SK-N-SH treated with all-trans-retinoic acid at 6 μM for 48 hours (cell line): ENCODE measurements around the gene PHYH.
"Not testable (repeated sequence)": the region's sequence is repeated elsewhere in the genome, so short reads cannot be mapped to it uniquely, and the experiment has no call there.

Experiments used
- ATAC-seq: fragments of 200-7000 bp; cut with Tn5 transposase; 3 replicates; pipeline ENCODE4 v1.9.1; 2020; ENCODE audit warnings: mild to moderate bottlenecking, moderate library complexity
- ARNTL ChIP-seq: fragments of 450-650 bp; formaldehyde crosslinking; IDR thresholded peaks from 2 replicates; pipeline ENCODE4 v1.5.0; 2020; ENCODE audit warnings: low read depth, mild to moderate bottlenecking, moderate library complexity, borderline replicate concordance
- CSDC2 ChIP-seq: fragments of 250-450 bp; sonication (Bioruptor Pico); IDR thresholded peaks from 2 replicates; pipeline ENCODE4 v1.5.0; 2020; ENCODE audit warnings: mild to moderate bottlenecking, moderate library complexity
- ISL1 ChIP-seq: fragments of 250-450 bp; sonication (Bioruptor Pico); IDR thresholded peaks from 2 replicates; pipeline ENCODE4 v2.1.2; 2022; ENCODE audit warnings: mild to moderate bottlenecking, moderate library complexity
- OSR1 ChIP-seq: fragments of 250-450 bp; sonication (Bioruptor Pico); IDR thresholded peaks from 2 replicates; pipeline ENCODE4 v1.8.0; 2022; ENCODE audit warnings: moderate library complexity, mild to moderate bottlenecking, inconsistent platforms
- PPARA ChIP-seq: fragments of 250-450 bp; sonication (Bioruptor Pico); IDR thresholded peaks from 2 replicates; pipeline ENCODE4 v1.5.0; 2020; ENCODE audit warnings: mild to moderate bottlenecking, borderline replicate concordance
- SNAI2 ChIP-seq: fragments of 250-450 bp; sonication (Bioruptor Pico); IDR thresholded peaks from 2 replicates; pipeline ENCODE4 v1.5.0; 2020; ENCODE audit warnings: mild to moderate bottlenecking, moderate library complexity
- TCF4 ChIP-seq: fragments of 250-450 bp; sonication (Bioruptor Pico); IDR thresholded peaks from 2 replicates; pipeline ENCODE4 v1.8.0; 2021; ENCODE audit warnings: mild to moderate bottlenecking, moderate library complexity, borderline replicate concordance
- TOX ChIP-seq: fragments of 250-450 bp; sonication (Bioruptor Pico); IDR thresholded peaks from 2 replicates; pipeline ENCODE4 v1.8.0; 2021; ENCODE audit warnings: mild to moderate bottlenecking, moderate library complexity, borderline replicate concordance
- TSHZ2 ChIP-seq: fragments of 250-450 bp; sonication (Bioruptor Pico); IDR thresholded peaks from 2 replicates; pipeline ENCODE4 v1.5.0; 2020; ENCODE audit warnings: mild to moderate bottlenecking, moderate library complexity
- ZC3H10 ChIP-seq: fragments of 250-450 bp; sonication (Bioruptor Pico); IDR thresholded peaks from 2 replicates; pipeline ENCODE4 v1.5.1; 2021; ENCODE audit warnings: mild to moderate bottlenecking, moderate library complexity
- ZFP30 ChIP-seq: fragments of 450-650 bp; formaldehyde crosslinking; IDR thresholded peaks from 2 replicates; pipeline ENCODE4 v1.5.0; 2022; ENCODE audit warnings: mild to moderate bottlenecking, moderate library complexity
- ZNF565 ChIP-seq: fragments of 450-650 bp; formaldehyde crosslinking; conservative IDR thresholded peaks from 2 replicates; pipeline ENCODE4 v1.5.0; 2020; ENCODE audit warnings: low read depth, mild to moderate bottlenecking, moderate library complexity
- ZNF8 ChIP-seq: fragments of 450-650 bp; formaldehyde crosslinking; IDR thresholded peaks from 2 replicates; pipeline ENCODE4 v1.5.0; 2020; ENCODE audit warnings: mild to moderate bottlenecking, moderate library complexity
- TF ChIP-seq, protein P1 (sequence below): fragments of 250-450 bp; sonication (Bioruptor Pico); IDR thresholded peaks from 2 replicates; pipeline ENCODE4 v1.8.0; 2020; ENCODE audit warnings: mild to moderate bottlenecking, moderate library complexity, borderline replicate concordance
- TF ChIP-seq, protein P2 (sequence below): fragments of 250-450 bp; sonication (Bioruptor Pico); IDR thresholded peaks from 2 replicates; pipeline ENCODE4 v1.8.0; 2021; ENCODE audit warnings: low read depth, mild to moderate bottlenecking, moderate library complexity, borderline replicate concordance
- TF ChIP-seq, protein P3 (sequence below): fragments of 250-450 bp; sonication (Bioruptor Pico); IDR thresholded peaks from 2 replicates; pipeline ENCODE4 v1.5.1; 2021; ENCODE audit warnings: mild to moderate bottlenecking, moderate library complexity

Gene PHYH

GRCh38 chr10:13291821-13292773, 7.8 kb downstream of the PHYH start:
- TF ChIP-seq TCF4 (CRISPR knock-in tag) (no peak), CSDC2 (CRISPR knock-in tag) (no peak), TOX (CRISPR knock-in tag) (no peak), OSR1 (CRISPR knock-in tag) (no peak), PPARA (CRISPR knock-in tag) (no peak), ZNF565 (CRISPR knock-in tag) (no peak)
- ATAC-seq: no peak

- no peak for ATAC-seq
- TF ChIP-seq, protein P1, sequence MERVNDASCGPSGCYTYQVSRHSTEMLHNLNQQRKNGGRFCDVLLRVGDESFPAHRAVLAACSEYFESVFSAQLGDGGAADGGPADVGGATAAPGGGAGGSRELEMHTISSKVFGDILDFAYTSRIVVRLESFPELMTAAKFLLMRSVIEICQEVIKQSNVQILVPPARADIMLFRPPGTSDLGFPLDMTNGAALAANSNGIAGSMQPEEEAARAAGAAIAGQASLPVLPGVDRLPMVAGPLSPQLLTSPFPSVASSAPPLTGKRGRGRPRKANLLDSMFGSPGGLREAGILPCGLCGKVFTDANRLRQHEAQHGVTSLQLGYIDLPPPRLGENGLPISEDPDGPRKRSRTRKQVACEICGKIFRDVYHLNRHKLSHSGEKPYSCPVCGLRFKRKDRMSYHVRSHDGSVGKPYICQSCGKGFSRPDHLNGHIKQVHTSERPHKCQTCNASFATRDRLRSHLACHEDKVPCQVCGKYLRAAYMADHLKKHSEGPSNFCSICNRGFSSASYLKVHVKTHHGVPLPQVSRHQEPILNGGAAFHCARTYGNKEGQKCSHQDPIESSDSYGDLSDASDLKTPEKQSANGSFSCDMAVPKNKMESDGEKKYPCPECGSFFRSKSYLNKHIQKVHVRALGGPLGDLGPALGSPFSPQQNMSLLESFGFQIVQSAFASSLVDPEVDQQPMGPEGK: no peak
- TF ChIP-seq ISL1 (CRISPR knock-in tag) (no peak), ZNF565 (CRISPR knock-in tag) (no peak), CSDC2 (CRISPR knock-in tag) (no peak), OSR1 (CRISPR knock-in tag) (no peak), ARNTL (no peak), ZC3H10 (CRISPR knock-in tag) (no peak), TSHZ2 (no peak)
- TF ChIP-seq, protein P2, sequence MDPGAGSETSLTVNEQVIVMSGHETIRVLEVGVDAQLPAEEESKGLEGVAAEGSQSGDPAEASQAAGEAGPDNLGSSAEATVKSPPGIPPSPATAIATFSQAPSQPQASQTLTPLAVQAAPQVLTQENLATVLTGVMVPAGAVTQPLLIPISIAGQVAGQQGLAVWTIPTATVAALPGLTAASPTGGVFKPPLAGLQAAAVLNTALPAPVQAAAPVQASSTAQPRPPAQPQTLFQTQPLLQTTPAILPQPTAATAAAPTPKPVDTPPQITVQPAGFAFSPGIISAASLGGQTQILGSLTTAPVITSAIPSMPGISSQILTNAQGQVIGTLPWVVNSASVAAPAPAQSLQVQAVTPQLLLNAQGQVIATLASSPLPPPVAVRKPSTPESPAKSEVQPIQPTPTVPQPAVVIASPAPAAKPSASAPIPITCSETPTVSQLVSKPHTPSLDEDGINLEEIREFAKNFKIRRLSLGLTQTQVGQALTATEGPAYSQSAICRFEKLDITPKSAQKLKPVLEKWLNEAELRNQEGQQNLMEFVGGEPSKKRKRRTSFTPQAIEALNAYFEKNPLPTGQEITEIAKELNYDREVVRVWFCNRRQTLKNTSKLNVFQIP (CRISPR knock-in tag): no peak
These were observed 8.8 kb downstream of the PHYH start for GRCh38 chr10:13291061-13291460.

DNA sequence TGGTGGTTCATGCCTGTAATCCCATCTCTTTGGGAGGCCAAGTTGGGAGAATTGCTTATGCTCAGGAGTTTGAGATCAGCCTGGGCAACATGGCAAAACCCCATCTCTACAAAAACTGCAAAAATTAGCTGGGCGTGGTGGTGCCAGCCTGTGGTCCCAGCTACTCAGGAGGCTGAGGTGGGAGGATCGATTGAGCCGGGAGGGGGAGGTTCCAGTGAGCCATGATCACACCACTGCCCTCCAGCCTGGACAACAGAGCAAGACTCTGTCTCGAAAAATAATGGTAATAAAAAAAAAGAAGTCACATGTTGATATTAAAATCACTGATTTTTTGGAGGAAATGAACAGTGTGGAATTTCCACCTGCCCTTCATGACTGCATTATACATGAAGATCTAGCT, 15.8 kb downstream of the PHYH start:
- TF ChIP-seq ZNF8 (no peak), SNAI2 (CRISPR knock-in tag) (no peak), TSHZ2 (no peak), ARNTL (no peak), ZNF565 (CRISPR knock-in tag) (no peak), CSDC2 (CRISPR knock-in tag) (no peak), ISL1 (CRISPR knock-in tag) (no peak), TOX (CRISPR knock-in tag) (no peak), ZFP30 (CRISPR knock-in tag) (no peak)
- TF ChIP-seq, protein P2 (CRISPR knock-in tag): no peak
- TF ChIP-seq, protein P3, sequence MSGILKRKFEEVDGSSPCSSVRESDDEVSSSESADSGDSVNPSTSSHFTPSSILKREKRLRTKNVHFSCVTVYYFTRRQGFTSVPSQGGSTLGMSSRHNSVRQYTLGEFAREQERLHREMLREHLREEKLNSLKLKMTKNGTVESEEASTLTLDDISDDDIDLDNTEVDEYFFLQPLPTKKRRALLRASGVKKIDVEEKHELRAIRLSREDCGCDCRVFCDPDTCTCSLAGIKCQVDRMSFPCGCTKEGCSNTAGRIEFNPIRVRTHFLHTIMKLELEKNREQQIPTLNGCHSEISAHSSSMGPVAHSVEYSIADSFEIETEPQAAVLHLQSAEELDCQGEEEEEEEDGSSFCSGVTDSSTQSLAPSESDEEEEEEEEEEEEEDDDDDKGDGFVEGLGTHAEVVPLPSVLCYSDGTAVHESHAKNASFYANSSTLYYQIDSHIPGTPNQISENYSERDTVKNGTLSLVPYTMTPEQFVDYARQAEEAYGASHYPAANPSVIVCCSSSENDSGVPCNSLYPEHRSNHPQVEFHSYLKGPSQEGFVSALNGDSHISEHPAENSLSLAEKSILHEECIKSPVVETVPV: no peak
- TF ChIP-seq, protein P1: no peak
- ATAC-seq: no peak

GRCh38 chr10:13282348-13282747, 17.5 kb downstream of the PHYH start:
- not testable (repeated sequence) for ATAC-seq
